Kidney (tissue), 14 donors: ENCODE data around the gene CACNB4. TPM values are rescaled to one million over a fixed set of nuclear protein-coding genes. Genes with fewer than 3 reads are reported as not detected.

Source experiments
- DNase-seq, 5 donors: peaks; one replicate each; pipeline ENCODE4 v3.0.0-alpha.2; 2013 to 2020
- FAIRE-seq: peaks from 2 replicates; lab custom pipeline; 2012; peaks lifted over from hg19 to GRCh38; lab: Jason Lieb, UNC
- H3K27ac ChIP-seq, 2 donors: one replicate each; pipeline ENCODE4 v1.7.0; 2013; ENCODE audit warnings: low read depth in 2 of 2, low read length in 2 of 2, inconsistent platforms in 1 of 2
- H3K27me3 ChIP-seq: one replicate; pipeline ENCODE4 v1.7.1; 2013; ENCODE audit warnings: low read length, inconsistent platforms; ENCODE audit not compliant: control insufficient read depth, insufficient read depth
- H3K36me3 ChIP-seq, 3 donors: one replicate each; pipeline versions ENCODE4 v1.7.0 to v1.7.1; 2013; ENCODE audit warnings: low read length in 3 of 3, control low read depth in 1 of 3, inconsistent platforms in 1 of 3; ENCODE audit not compliant: insufficient read depth in 3 of 3, control insufficient read depth in 2 of 3
- H3K4me1 ChIP-seq, 3 donors: one replicate each; pipeline versions ENCODE4 v1.7.0 to v1.7.1; 2013; ENCODE audit warnings: low read length in 3 of 3, inconsistent platforms in 1 of 3, low read depth in 1 of 3; ENCODE audit not compliant: control insufficient read depth in 2 of 3, insufficient read depth in 2 of 3
- H3K4me3 ChIP-seq, 3 donors: one replicate each; pipeline versions ENCODE4 v1.7.0 to v1.8.1; 2013; ENCODE audit warnings: low read length in 3 of 3, control low read depth in 1 of 3, inconsistent platforms in 1 of 3
- H3K9ac ChIP-seq, 3 donors: one replicate each; pipeline versions ENCODE4 v1.7.0 to v1.7.1; 2013; ENCODE audit warnings: low read length in 3 of 3, control low read depth in 1 of 3, inconsistent platforms in 1 of 3
- H3K9me3 ChIP-seq, 3 donors: one replicate each; pipeline versions ENCODE4 v1.7.0 to v1.7.1; 2013; ENCODE audit warnings: low read length in 3 of 3, control low read depth in 1 of 3, inconsistent platforms in 1 of 3; ENCODE audit not compliant: control insufficient read depth in 2 of 3, insufficient read depth in 1 of 3
- CTCF ChIP-seq: IDR thresholded peaks from 3 replicates; pipeline ENCODE4 v1.5.1; 2012; ENCODE audit warnings: mild to moderate bottlenecking, moderate library complexity, borderline replicate concordance; ENCODE audit not compliant: insufficient read depth; ENCODE audit errors: extremely low read depth
- intact Hi-C: fragments of 100-400 bp; cut with DNase I; formaldehyde crosslinking; loops from one replicate; pipeline ENCODE4 v1.11.1; 2022
- polyA plus RNA-seq: library from polyadenylated mRNA; stranded (reverse); fragments of 350-450 nt; fragmentation: Illumina TruSeq; extraction: RNeasy Lipid Tissue Mini Kit (QIAGEN cat#74804); gene quantifications from one replicate; pipeline ENCODE4 v1.2.3, GENCODE V29; 2014; ENCODE audit warnings: low read depth, low replicate concordance; ENCODE audit not compliant: insufficient read depth
- total RNA-seq: library from RNA; stranded (reverse); fragmentation: NEBNext Ultra II Directional; extraction: Animal tissue kit (Norgen Biotek cat#: 25700); gene quantifications from one replicate; pipeline ENCODE4 v1.2.1, GENCODE V29; 2021
- donor health status: control.
- donor health status: control.
- donor health status: control.
- donor health status: control.
- donor health status: control.
- donor health status: DM: yes; HTN: yes; CAD: no.
- donor health status: Normal renal cell carcinoma (clear cell type).

CACNB4 gene
- total and polyA plus RNA-seq, 2 donors from 2014 or later: 1.3 to 2.2 TPM

- no peak for TF ChIP-seq CTCF
- no peak overlapping the region for H3K27ac ChIP-seq
- DNase-seq (no peak), FAIRE-seq (no peak)
- no peaks in the 10 kb centered on the region for H3K36me3 ChIP-seq
- H3K9me3 ChIP-seq: no peaks in the 10 kb centered on the region
- H3K9ac ChIP-seq: no peak overlapping the region
- intact Hi-C loops: no loop called here
- H3K4me1 ChIP-seq: peaks cover 0 to 4% (median 3%) of the 10 kb centered on the region in 3 donors
- no peaks in the 10 kb centered on the region for H3K27me3 ChIP-seq
- no peak overlapping the region for H3K4me3 ChIP-seq
Measured at GRCh38 chr2:151823651-151824050, 275.2 kb downstream of the CACNB4 start.

GRCh38 chr2:151819920-151820319 is 278.9 kb downstream of the CACNB4 start:
- Histone ChIP-seq H3K27me3 (no peaks in the 10 kb centered on the region), H3K36me3 (no peaks in the 10 kb centered on the region), H3K9ac (no peak overlapping the region), H3K9me3 (no peaks in the 10 kb centered on the region), H3K4me3 (no peak overlapping the region), H3K4me1 (peaks cover 0 to 4% (median 0%) of the 10 kb centered on the region in 3 donors), H3K27ac (no peak overlapping the region)
- no peak for FAIRE-seq
- intact Hi-C loops: no loop called here
- no peak for TF ChIP-seq CTCF
- DNase-seq: no peak

- peaks cover 0 to under 1% (median 0%) of the 10 kb centered on the region in 3 donors for H3K36me3 ChIP-seq
- peaks cover 0 to 3% (median 0%) of the 10 kb centered on the region in 3 donors for H3K4me1 ChIP-seq
- intact Hi-C loops: no loop called here
- no peak for DNase-seq
- no peak overlapping the region for H3K27ac ChIP-seq
- FAIRE-seq: no peak
- H3K9me3 ChIP-seq: no peaks in the 10 kb centered on the region
- H3K9ac ChIP-seq: no peak overlapping the region
- no peak overlapping the region for H3K4me3 ChIP-seq
- no peaks in the 10 kb centered on the region for H3K27me3 ChIP-seq
- TF ChIP-seq CTCF: no peak
Measured at GRCh38 chr2:151817929-151818328, 280.9 kb downstream of the CACNB4 start.

- Histone ChIP-seq H3K4me1 (peaks cover 0 to 3% (median 0%) of the 10 kb centered on the region in 3 donors), H3K4me3 (no peak overlapping the region), H3K27ac (no peak overlapping the region), H3K9ac (no peak overlapping the region), H3K9me3 (no peaks in the 10 kb centered on the region), H3K36me3 (peaks cover 0 to 4% (median 2%) of the 10 kb centered on the region in 3 donors), H3K27me3 (no peaks in the 10 kb centered on the region)
- TF ChIP-seq CTCF: no peak
- DNase-seq (no peak), FAIRE-seq (no peak)
- intact Hi-C loops: no loop called here
Measured at GRCh38 chr2:151816843-151817242, 282.0 kb downstream of the CACNB4 start.
